ENCODE results near the gene ZNF532. TPM values are rescaled to one million over a fixed set of nuclear protein-coding genes. Genes with fewer than 3 reads are reported as not detected.
A peak's percentile ranks its signal among the peaks of the same experiment; 100 is the strongest.

The ZNF532 gene
- total RNA-seq, 1 experiment from 2014 or later, result 258 TPM

GRCh38 chr18:58898010-58898799 lies 33.5 kb downstream of the ZNF532 start:
- no peak overlapping the region for H3K23ac ChIP-seq (ENCODE audit: insufficient read length, low read depth, low read length)
- H4K20me1 ChIP-seq (ENCODE audit: control insufficient read depth, insufficient read depth, insufficient read length), result no peaks in the 10 kb centered on the region
- no peak overlapping the region for H2BK5ac ChIP-seq (ENCODE audit: insufficient read length, low read length)
- no peak overlapping the region for H2AK5ac ChIP-seq (ENCODE audit: insufficient read length, low read length)
- Mint-ChIP-seq H3K4me3 (no peak overlapping the region), H3K4me1 (peaks cover 50 to 57% of the 10 kb centered on the region in 2 experiments), H3K27me3 (ENCODE audit: low read depth) (no peaks in the 10 kb centered on the region), H3K36me3 (ENCODE audit: insufficient read depth in 1 of 3, low read depth in 3 of 3) (peaks cover 31 to 79% (median 67%) of the 10 kb centered on the region in 3 experiments; a peak in 6 of 7 replicates), H3K27ac (peak overlapping the region; percentile 78 to 87 (median 86); a peak in 5 of 7 replicates), H3K9me3 (no peaks in the 10 kb centered on the region)
- H2BK15ac ChIP-seq (ENCODE audit: low read depth, low read length), result no peak overlapping the region
- no peak overlapping the region for H4K5ac ChIP-seq (ENCODE audit: insufficient read length, low read depth, low read length)
- no CpG with 5 or more reads among the region's 9 CpGs for WGBS (ENCODE audit: extremely low coverage, insufficient read length, low lambda C conversion rate)
- H4K8ac ChIP-seq (replicated peaks; ENCODE audit: insufficient read length, low read depth, low read length), result peak overlapping the region; percentile 22
- H2AFZ ChIP-seq (ENCODE audit: low read length), result no peak overlapping the region
- H3K4ac ChIP-seq (ENCODE audit: low read depth, low read length), result no peak overlapping the region
- peaks cover 10% of the 10 kb centered on the region for H3K79me1 ChIP-seq (ENCODE audit: insufficient read depth, low read depth, low read length, poor library complexity, severe bottlenecking)
- H3K9me3 ChIP-seq (ENCODE audit: control insufficient read depth, low read depth, low read length), result no peaks in the 10 kb centered on the region
- no peaks in the 10 kb centered on the region for H3K27me3 ChIP-seq (ENCODE audit: insufficient read depth, low read length)
- H2BK120ac ChIP-seq (ENCODE audit: low read depth, low read length, poor library complexity, severe bottlenecking), result no peak overlapping the region
- H2BK20ac ChIP-seq (ENCODE audit: low read depth, low read length, poor library complexity, severe bottlenecking), result no peak overlapping the region
- no peak overlapping the region for H3K56ac ChIP-seq (ENCODE audit: insufficient read length, low read depth, low read length)
- no peak overlapping the region for H3K4me2 ChIP-seq (ENCODE audit: insufficient read depth, insufficient read length, low read length)
- no peak overlapping the region for H3K27ac ChIP-seq (ENCODE audit: insufficient read length, low read depth, low read length)
- H3K79me2 ChIP-seq (ENCODE audit: insufficient read depth, low read length), result peaks cover 68% of the 10 kb centered on the region
- TF ChIP-seq, protein P1, sequence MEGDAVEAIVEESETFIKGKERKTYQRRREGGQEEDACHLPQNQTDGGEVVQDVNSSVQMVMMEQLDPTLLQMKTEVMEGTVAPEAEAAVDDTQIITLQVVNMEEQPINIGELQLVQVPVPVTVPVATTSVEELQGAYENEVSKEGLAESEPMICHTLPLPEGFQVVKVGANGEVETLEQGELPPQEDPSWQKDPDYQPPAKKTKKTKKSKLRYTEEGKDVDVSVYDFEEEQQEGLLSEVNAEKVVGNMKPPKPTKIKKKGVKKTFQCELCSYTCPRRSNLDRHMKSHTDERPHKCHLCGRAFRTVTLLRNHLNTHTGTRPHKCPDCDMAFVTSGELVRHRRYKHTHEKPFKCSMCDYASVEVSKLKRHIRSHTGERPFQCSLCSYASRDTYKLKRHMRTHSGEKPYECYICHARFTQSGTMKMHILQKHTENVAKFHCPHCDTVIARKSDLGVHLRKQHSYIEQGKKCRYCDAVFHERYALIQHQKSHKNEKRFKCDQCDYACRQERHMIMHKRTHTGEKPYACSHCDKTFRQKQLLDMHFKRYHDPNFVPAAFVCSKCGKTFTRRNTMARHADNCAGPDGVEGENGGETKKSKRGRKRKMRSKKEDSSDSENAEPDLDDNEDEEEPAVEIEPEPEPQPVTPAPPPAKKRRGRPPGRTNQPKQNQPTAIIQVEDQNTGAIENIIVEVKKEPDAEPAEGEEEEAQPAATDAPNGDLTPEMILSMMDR (conservative IDR thresholded peaks at IDR 0.05), result no peak
- H3K18ac ChIP-seq (ENCODE audit: insufficient read length, low read depth, low read length), result no peak overlapping the region
- no peak overlapping the region for H4K91ac ChIP-seq (ENCODE audit: insufficient read length, low read depth, low read length)
- no peak overlapping the region for H3T11ph ChIP-seq (ENCODE audit: low read length)
- no peak for DNase-seq
- no peak overlapping the region for H3K9ac ChIP-seq (ENCODE audit: extremely low read depth, insufficient read length, low read length)
- no peak overlapping the region for H2BK12ac ChIP-seq (ENCODE audit: insufficient read length, low read depth, low read length)
- peaks cover 7% of the 10 kb centered on the region; the same call in 1 of the 2 replicates for H3K4me1 ChIP-seq (ENCODE audit: insufficient read depth, low read length)
- H3K14ac ChIP-seq (ENCODE audit: insufficient read depth, low read length), result no peak overlapping the region; the same call in 1 of the 2 replicates
- no peaks in the 10 kb centered on the region for H3K23me2 ChIP-seq (ENCODE audit: insufficient read length, low read depth, low read length, poor library complexity, severe bottlenecking)

Data from H9 (cell line).